Skeletal muscle cell (primary cell): Measurements from ENCODE around the gene MCTP2.

Experiments
- DNase-seq: peaks from one replicate; pipeline ENCODE4 v3.0.0-alpha.2; 2010; ENCODE audit warnings: low read depth
- H3K4me3 ChIP-seq: 2 replicates; pipeline ENCODE4 v1.5.1; 2011; ENCODE audit warnings: low read depth, mild to moderate bottlenecking, control low read depth, low read length, moderate library complexity

The MCTP2 gene

GRCh38 chr15:94370936-94371285 lies 139.6 kb downstream of the MCTP2 start:
- no peak overlapping the region for H3K4me3 ChIP-seq
- DNase-seq: no peak

- H3K4me3 ChIP-seq: no peak overlapping the region
- no peak for DNase-seq
These were observed 141.5 kb downstream of the MCTP2 start for GRCh38 chr15:94372821-94373220.

GRCh38 chr15:94375997-94376396 lies 144.6 kb downstream of the MCTP2 start:
- H3K4me3 ChIP-seq: no peak overlapping the region
- DNase-seq: no peak

DNA sequence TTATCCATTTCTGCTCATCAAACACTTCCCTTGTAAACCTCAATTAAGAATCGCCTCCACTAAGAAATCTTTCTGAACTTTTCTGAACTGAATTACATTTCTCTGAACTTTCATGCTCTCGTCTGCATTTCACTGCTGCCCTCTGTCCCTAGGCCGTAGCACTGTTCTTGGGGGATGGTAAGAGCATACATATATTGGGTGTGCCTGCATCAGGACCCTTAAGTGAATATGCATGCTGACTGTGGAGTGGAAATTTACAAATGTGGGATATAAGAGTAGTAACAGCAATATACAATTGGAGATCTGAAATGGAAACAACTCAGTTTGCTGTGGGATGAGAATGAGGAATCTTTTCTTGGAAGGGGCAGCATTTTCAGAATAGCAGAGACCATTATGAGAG lies 148.6 kb downstream of the MCTP2 start:
- no peak for DNase-seq
- H3K4me3 ChIP-seq: no peak overlapping the region

DNA sequence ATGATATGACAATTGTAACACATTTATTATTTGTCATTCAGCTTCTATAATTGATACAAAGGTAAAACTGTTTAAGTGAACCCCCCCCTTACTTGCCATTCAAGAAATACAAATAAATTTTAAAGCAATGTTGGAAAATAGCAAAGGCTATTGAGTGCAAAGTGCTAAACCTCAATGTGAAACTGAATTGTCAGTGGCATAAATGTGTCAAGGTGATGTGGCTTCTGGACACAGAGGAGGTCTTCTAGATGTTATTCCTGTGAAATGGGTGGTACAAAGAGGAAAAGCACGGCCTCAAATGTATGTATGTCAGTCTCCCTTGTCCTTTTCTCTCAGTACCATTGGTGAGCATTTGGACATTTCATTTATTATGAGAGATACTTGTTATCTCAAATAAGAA lies 149.4 kb downstream of the MCTP2 start:
- DNase-seq: no peak

GRCh38 chr15:94381384-94381783 lies 150.0 kb downstream of the MCTP2 start:
- DNase-seq: no peak
- no peak overlapping the region for H3K4me3 ChIP-seq

More for the DNA sequence above, 149.4 kb downstream of the MCTP2 start:
- no peak overlapping the region for H3K4me3 ChIP-seq

GRCh38 chr15:94383041-94383440 lies 151.7 kb downstream of the MCTP2 start:
- DNase-seq: no peak
- H3K4me3 ChIP-seq: no peak overlapping the region

DNA sequence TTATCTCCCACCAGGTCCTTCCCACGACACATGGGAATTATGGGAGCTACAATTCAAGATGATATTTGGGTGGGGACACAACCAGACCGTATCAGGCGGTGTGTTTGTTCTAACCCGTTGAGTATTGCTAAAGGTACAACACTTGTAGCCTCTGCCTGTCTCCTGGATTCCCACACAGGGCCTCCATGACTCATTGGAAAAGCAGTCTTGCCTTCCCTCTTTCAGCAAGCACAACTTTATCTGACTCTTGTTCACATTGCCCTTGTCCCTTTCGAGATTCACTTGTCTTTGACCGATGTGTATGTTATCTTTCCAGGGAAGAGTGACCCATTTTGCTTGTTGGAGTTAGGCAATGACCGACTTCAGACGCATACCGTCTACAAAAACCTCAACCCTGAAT lies 152.3 kb downstream of the MCTP2 start:
- DNase-seq: no peak
- no peak overlapping the region for H3K4me3 ChIP-seq

DNA sequence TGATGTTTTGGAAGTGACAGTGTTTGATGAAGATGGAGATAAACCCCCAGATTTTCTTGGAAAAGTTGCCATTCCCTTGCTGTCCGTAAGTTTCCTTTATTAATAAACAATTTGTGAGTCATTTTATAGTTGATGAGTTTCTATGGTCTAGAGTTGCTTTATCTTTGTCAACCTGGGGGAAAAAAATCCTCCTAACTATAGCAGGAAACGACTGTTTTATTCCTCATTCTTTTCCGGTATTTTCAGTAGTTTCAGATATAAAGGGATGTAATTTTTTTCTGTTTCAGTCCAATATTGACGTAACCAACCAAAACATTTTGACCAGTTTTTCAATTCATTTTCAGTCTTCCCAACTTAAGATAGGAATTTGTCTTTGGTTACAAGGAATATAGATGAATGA lies 154.1 kb downstream of the MCTP2 start:
- no peak for DNase-seq
- H3K4me3 ChIP-seq: no peak overlapping the region

DNA sequence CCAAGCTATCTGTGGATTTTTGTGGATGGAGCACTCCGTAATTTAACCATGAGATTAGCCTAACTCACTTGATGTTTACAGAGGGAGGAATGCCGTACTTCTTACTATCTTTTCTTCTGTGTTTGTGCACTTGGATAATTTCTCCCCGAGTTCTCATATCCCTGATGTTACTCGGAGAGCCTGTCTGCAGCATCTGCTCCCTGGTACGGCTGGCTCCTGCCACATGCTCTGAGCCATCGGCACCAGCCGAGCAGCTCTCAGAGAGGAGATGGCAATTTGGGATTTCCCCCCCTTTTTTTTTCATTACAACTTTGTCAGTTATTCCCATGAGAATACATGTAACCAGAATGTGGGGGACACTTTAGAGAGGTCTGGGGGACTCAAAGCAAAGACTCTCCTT lies 155.0 kb downstream of the MCTP2 start:
- H3K4me3 ChIP-seq: no peak overlapping the region
- DNase-seq: no peak

DNA sequence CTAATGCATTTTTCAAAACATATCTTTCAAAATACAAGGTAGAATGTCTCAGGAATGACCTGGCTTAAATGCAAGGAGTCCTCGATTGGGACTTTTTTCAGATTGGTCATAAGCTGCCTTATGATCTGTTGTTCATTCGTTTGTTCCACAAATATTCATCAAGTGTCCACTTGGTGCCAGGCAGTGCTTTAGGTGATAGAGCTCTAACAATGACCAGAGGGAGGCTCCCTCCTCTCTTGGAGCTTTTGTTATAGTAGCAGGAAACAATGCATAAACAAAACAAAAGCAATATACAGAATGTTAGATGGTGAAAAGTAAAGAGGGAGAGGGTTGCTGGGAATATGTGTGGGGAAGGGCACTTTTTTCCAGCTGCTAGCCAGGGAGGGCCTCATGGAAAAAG lies 156.1 kb downstream of the MCTP2 start:
- H3K4me3 ChIP-seq: no peak overlapping the region
- no peak for DNase-seq

- no peak overlapping the region for H3K4me3 ChIP-seq
- no peak for DNase-seq
These were observed 156.6 kb downstream of the MCTP2 start for GRCh38 chr15:94387849-94388441.

GRCh38 chr15:94395640-94396039 lies 164.3 kb downstream of the MCTP2 start:
- no peak overlapping the region for H3K4me3 ChIP-seq
- DNase-seq: no peak

DNA sequence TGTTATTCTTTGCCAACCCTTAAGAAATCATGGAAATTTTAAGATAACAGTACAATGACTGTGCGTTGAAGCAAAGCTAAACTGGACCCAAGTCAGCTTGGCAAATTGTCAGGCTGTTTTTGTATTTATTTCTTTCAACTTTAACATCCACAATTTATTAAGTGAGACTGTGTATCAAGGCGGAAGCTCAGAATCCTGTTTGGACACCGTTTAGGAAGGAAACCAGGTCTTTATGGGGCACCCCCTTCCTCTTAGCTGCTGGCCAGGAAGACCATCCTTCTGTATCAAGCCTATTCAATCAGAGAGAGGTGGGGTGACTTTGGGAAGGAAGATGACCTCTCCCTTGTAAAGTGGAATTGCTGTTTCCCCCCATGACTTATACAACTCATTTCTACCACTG lies 166.0 kb downstream of the MCTP2 start:
- H3K4me3 ChIP-seq: no peak overlapping the region
- no peak for DNase-seq

GRCh38 chr15:94398001-94398400 lies 166.6 kb downstream of the MCTP2 start:
- no peak overlapping the region for H3K4me3 ChIP-seq
- DNase-seq: no peak

GRCh38 chr15:94400526-94401298 lies 169.4 kb downstream of the MCTP2 start:
- H3K4me3 ChIP-seq: no peak overlapping the region
- no peak for DNase-seq

DNA sequence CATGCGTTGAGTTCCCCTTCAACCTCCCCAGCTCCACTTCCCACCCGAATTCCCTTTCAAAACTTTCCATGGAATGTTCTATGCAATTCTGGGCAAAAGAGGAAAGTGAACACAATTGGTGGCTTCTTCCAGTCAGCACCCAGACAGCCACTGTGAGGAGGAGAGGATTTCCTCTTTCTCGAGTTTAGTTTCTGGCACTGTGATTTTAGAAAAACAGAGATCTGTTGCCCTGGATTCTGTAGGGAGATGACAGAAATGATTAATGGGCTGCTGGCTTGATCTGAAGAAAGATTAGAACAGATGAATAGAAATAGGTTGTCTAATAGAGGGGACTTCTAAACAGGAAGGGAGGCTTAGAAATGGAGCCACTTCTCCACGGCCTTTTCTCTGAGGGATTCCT lies 172.0 kb downstream of the MCTP2 start:
- DNase-seq: no peak
- H3K4me3 ChIP-seq: no peak overlapping the region

GRCh38 chr15:94404733-94405283 lies 173.4 kb downstream of the MCTP2 start:
- no peak for DNase-seq
- H3K4me3 ChIP-seq: no peak overlapping the region

GRCh38 chr15:94411285-94411684 lies 179.9 kb downstream of the MCTP2 start:
- DNase-seq: no peak
- no peak overlapping the region for H3K4me3 ChIP-seq

GRCh38 chr15:94411846-94412245 lies 180.5 kb downstream of the MCTP2 start:
- no peak for DNase-seq
- H3K4me3 ChIP-seq: no peak overlapping the region
